Activated CD8-positive, alpha-beta memory T cell treated with anti-CD3 and anti-CD28 coated beads for 1 hour (primary cell): ENCODE results near the gene COPS3.

Source experiments
- DNase-seq, 2 donors: peaks; one replicate each; pipeline ENCODE4 v3.0.0-alpha.2; 2020; ENCODE audit warnings: low read depth in 1 of 2; ENCODE audit errors: extremely low read depth in 1 of 2

Gene COPS3

GRCh38 chr17:17280613-17281549, at the start of gene COPS3:
Gene COPS3 (minus strand): TSS chr17:17281246. CDS start chr17:17281186, 60 bp downstream.
- DNase-seq = peak; percentile 92 to 94

- no peak for DNase-seq
These were observed 47.2 kb upstream of the COPS3 start for GRCh38 chr17:17328251-17328650.

DNA sequence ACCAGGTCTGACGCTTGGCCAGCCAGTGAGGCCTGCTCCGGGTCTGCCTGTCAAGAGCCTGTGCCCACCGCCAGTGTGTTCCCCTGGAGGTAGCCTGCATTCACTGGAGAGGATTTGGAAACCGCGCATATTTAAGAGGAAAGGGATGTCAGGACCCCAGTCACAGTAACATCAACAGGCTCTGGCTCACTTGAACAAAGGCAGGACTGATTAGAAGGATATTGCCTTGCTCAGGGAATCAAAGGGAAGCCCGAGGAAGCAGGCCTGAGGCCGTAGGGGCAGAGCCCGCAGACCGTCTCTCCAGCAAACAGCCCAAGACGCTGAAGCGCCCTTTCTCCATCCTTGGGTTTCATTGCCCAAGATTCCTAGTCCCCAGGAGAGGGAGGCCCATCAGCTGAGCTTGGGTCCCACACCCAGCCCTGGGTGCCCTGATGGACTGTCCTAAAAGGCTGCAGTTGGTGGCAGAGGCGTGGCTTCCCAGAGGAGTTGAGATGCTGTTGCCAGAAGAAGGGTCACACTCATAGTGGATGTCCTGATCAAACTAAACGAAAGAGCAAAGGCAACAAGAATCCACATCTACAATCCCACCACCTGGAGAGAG, 45.3 kb upstream of the COPS3 start:
- no peak for DNase-seq

GRCh38 chr17:17325816-17326215, 44.8 kb upstream of the COPS3 start:
- DNase-seq = no peak

- DNase-seq = no peak
These were observed 44.2 kb upstream of the COPS3 start for GRCh38 chr17:17325228-17325627.

- no peak for DNase-seq
These were observed 43.6 kb upstream of the COPS3 start for GRCh38 chr17:17324616-17325015.

DNA sequence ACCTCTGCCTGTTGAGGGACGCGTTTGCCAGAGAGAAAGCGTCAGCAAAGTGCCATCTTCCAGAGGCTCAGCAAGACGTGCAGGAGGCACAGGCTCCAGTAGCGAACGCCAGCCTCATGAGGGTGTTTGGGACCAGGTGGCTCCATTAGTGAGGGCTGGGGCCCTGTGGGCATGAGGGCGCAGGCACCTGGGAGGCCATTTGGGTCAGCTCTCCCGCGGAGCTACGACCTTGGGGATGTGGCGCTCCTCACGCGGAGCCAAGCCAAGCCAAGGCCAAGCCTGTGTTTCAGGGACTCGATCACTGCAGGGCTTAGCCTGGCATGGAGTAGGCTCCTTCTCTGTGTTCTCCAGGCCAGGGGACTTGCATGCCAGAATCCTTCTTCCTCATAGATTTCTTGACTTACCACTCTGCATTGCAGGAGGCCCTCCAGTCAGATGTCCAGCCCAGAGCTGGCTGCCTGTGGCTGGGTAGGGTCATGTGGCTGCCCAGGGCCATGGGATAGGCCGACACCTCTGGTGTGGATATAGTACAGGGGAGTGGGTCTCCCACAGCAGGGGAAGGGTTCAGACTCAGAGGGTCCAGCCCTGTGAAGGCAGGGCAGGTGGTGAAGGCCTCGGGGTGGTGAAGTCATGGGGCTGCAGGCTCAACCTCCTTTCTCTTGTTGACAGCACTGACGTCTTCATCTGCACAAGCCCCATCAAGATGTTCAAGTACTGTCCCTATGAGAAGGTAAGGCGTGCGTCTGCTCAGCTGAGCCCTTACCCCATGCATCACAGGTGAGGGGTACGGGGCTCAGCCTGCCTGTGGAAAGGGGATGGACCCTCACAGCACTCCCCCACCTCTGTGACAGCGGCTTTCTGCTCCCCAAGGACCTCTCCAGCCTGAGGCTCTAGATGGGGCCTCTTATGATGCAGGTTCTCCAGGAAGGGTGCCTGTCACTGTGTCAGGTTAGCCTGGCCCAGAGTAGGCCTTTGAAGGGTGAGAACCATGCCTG, 41.8 kb upstream of the COPS3 start:
- DNase-seq = no peak

DNA sequence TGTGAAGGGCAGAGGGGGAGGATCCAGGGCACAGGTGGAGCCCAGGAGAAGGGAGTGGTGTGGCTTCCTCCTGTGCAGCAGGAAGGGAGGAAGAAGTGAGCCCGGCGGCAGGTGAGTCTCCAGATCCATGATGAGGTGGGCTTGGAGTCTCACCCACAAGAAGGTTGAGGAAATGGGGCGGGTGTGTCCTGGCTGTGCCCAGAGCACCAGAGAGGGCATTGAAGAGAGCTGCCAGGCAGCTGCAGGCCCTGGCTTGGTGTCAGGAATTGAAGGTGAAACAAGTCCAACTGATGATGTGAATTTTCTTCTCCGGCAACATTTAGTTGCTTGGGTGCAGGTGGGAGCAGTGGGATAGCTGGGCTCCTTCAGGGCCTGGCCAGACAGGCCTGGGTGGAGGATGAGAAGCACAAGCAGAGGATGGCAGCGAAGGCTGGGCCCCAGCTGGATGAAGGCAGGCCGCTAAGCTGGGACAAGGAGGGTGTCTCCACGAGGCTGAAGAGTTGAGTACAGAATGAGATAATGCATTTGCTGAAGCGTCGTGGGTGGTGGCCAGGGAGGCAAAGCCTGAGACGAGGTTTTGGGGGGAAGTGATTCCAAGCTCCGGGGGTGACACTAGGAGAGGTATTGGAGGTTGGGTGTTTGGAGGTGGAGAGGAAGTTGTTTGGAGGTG, 40.4 kb upstream of the COPS3 start:
- no peak for DNase-seq

- DNase-seq = no peak
These were observed 39.8 kb upstream of the COPS3 start for GRCh38 chr17:17320911-17321220.

- no peak for DNase-seq
These were observed 39.3 kb upstream of the COPS3 start for GRCh38 chr17:17320188-17320910.

- DNase-seq = no peak
These were observed 34.2 kb upstream of the COPS3 start for GRCh38 chr17:17315142-17315821.

DNA sequence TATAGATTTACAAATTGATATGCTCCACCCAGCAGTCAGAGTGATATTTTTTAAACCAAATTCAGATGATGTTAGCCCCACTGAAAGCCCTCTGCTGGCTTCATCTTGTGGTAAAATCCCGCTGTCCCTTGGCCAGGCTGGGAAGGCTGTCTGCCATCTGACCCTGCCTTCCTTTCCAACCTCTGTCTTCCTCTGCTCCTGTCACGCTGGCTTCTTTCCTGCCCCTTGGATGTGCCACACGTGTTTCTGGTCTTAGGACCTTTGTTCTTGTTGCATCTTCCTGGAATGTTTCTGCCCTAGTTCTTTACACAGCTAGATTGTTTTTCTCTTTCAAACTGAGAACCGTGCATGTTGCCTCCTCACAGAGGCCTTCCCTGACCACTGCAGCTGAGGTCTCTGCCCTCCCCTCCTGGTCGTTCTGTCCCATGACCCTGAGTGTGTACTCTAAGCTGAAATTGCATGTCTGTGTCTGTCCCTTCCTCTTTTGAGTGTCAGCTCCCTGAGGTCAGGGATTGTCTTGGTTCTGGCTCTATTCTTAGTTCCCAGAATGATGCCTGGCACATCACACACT, 33.5 kb upstream of the COPS3 start:
- DNase-seq = no peak

DNA sequence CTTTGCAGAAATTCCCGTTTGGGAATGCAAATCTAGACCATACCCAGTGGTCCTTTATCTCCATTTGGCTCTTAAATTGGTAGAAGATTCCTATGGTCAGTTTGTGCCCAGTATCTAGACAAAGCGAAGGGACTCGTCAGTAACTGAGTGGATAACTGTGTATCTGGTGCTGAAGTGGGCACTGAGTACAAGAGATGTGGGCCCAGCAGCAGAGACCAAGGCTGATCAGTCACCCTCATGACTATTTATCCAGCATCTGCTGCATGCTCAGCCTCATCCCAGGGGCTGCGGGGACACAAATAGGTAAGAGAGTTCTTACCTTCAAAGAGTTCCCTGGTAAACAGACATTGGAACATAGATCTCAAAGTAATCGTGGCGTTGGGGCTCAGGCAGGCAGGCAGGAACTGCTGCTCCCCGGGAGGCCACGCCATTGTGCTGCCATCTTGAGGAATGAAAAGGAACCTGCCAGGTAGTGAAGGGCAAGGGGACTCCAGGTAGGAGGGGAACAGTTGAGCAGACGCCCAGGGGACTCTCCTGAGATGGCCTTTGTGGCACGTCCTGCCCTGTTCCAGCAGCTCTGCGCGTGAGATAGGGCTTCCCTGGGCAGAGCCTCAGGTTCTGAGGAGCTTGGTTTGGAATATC, 32.4 kb upstream of the COPS3 start:
- DNase-seq = peak; percentile 47 to 58

- no peak for DNase-seq
These were observed 28.3 kb upstream of the COPS3 start for GRCh38 chr17:17309356-17309755.

- DNase-seq = peak in 1 of 2 donors; percentile 27
These were observed 24.3 kb upstream of the COPS3 start for GRCh38 chr17:17305281-17305801.

GRCh38 chr17:17304521-17304985, 23.5 kb upstream of the COPS3 start:
- no peak for DNase-seq

DNA sequence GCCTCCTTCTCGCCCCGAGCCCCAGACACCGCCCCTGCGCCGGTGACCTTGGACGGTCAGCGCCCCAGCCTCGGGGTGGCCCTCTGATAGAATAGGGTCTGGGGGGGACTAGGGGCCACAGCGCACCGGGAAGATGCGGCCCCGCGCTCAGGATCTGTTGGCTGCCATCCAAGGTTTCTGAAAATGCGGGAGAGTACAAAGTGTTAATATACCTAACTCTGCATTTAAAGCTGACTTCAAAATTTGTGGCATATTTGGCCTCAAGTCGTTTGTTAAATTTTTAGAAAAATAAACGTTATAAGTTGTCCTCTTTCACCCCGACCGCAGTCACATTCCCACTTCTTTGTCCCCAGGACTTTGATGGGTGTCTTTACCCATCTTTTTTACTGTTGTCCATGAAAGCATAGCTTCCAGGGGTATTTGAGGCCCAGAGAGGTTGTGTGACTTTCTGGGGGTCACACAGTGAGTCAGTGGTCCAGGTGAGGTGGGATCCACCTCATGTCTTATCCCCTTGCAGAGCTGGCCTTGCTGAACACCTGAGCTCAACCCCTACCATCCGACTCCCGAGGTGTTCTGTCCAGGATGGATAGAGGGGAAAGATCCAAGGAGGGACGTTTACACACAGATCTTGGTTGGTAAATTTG, 22.9 kb upstream of the COPS3 start:
- no peak for DNase-seq
